HG02938 (cell line): ENCODE measurements around the gene SNX9.
"Not testable (repeated sequence)": the region's sequence is repeated elsewhere in the genome, so short reads cannot be mapped to it uniquely, and the experiment has no call there.

Experiments used
- ATAC-seq: cut with Tn5 transposase; IDR thresholded peaks from one replicate; pipeline ENCODE4 v1.9.1; 2021; ENCODE audit warnings: mild to moderate bottlenecking, moderate library complexity; ENCODE audit not compliant: unreplicated experiment

SNX9 gene

DNA sequence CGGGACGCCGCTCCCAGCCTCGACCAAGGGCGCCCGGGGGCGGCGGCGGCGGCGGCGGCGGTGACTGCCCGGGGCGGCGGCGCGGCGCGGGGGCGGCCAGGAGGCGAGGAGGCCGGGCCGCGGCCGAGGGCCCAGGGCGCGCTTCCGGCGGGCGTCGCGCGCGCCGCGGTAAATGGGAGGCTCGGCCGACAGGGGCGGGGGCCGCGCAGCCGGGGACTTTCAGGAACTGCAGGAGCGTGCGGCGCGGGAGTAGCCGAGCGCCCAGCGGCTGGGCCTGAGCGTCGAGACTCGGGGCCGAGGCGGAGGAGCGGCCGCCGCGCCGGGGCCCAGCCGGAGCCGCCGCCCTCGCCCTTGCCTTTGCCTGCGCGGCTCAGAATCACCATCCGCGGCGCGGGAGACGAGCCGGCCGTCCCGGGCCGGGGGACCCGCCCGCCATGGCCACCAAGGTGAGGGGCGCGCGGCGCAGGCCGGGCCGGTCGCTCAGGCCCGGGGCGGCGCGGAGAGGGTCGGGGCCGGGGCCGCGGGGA, at the start of gene SNX9:
Gene SNX9 (plus strand): TSS at position 246 of the 527 bp plus-strand sequence. CDS start 189 bp downstream, at position 435.
- ATAC-seq, result peak; percentile 60

- ATAC-seq, result no peak
Observed at GRCh38 chr6:157773248-157773773, 49.7 kb upstream of the SNX9 start.

- no peak for ATAC-seq
Observed at GRCh38 chr6:157774153-157775135, 48.6 kb upstream of the SNX9 start.

DNA sequence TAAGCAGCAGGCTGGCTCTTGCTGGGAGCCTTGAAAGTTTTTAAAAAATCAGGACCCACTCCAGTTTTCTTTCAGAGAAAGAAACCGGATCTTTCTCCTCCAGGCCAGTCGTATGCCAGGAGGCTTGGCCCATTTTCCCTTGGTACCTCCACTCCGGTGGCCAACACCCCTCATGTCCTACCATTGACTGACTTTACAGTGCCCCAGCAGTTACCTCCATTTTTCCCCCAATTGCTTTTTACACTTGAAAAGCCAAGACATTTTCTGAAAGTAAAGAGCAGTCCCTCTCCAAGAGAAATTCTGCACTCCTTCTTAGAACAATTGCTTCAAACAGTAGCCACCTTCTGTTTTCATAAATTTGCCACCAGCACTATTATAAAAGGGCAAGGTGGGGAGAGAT, 47.7 kb upstream of the SNX9 start:
- ATAC-seq, result no peak

DNA sequence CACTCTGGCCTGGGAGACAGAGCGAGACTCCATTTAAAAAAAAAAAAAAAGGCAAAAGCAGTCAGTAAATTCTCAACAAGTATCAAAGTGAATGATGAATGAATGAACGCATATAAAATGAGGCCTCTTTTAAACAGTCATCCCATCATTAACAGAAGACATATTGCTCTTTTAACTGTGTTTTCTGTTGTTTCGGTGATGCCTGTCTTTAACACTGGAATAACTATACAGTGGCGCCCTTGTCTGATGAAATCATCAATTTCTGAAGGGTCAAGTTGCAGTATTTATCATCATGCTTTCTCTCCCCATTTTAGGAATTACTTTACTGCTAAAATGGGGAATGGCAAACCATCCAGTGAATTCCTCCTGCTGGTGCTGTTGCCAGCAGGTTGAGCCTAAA, 45.7 kb upstream of the SNX9 start:
- ATAC-seq, result no peak

DNA sequence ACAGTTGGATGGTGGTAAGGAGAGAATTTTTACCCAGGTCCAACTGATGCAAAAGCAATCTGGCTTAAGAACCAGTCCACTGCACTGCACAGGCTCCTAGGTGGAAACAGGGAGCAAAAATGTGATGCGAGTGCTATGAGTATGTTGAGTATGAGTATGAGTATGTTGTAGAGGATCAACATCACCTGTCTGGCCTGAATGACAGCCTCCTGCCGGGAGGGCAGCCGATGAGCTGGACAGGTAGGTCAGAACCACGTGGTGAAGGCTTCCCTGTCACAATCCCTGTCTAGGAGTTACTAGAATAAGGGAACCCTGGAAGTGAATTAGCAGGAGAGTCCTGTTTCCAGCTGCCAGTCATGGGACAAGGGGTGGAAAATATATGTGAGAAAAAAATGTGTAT, 44.3 kb upstream of the SNX9 start:
- ATAC-seq, result no peak

DNA sequence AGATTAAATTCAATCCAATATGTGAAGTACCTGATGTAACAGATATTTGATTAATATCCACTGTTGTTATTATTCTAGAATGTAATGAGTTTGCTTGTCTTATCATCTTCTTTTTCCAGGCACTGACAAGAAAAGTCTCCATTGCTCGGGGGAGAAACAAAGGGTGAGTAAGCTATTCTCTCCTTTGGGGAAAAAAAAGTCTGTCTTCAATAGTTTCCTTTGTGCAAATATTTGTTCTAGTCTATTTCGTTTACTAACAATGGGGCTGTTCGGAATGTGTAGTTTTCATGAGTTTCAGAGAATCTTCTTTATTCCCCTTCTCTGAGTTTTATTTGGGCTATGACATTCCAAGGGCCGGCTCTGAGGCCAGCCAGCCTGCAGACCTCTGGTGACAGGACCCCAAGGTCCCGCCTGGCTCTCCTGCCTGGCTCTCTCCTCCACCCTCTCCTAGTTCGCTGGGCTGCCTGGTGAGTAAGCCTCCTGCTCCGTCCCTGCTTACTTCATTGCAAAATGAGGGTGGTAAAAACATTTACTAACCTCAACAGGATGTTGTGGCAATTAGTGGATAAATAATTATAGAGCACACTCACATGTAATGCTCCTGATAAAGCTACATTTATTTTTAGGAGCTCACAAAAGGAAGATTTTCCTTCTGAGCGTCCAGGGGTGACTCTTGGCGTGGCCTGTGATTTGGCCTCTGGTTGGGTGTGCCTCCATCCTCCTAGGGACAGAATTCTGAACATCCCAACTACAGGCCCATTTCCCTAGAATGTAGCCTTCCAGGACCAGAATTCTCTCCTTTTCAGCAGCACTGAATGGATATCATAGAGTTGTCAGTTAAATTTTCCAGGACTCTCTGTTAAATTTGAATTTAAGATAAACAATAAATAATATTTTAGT, 43.1 kb upstream of the SNX9 start:
- no peak for ATAC-seq

DNA sequence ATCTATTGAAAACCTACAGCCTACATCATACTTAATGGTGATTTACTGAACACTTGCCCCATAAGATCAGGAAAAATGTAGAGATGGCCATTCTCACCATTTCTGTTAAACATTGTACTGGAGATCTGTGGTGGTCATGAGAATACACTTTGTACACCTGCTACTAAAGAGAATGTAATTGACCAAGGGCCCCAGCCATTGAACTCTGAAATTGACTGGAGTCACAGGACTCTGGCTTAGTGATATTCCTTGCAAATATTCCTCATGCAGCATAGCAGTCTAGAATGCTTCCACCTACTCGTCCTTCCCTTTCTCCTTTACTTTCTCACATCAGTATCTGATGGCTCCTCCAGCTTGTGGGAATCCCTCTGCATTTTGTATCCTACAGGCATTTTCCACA, 37.4 kb upstream of the SNX9 start:
- ATAC-seq, result no peak

GRCh38 chr6:157786221-157786620, 36.8 kb upstream of the SNX9 start:
- no peak for ATAC-seq

- ATAC-seq, result no peak
Observed at GRCh38 chr6:157787080-157787479, 36.0 kb upstream of the SNX9 start.

DNA sequence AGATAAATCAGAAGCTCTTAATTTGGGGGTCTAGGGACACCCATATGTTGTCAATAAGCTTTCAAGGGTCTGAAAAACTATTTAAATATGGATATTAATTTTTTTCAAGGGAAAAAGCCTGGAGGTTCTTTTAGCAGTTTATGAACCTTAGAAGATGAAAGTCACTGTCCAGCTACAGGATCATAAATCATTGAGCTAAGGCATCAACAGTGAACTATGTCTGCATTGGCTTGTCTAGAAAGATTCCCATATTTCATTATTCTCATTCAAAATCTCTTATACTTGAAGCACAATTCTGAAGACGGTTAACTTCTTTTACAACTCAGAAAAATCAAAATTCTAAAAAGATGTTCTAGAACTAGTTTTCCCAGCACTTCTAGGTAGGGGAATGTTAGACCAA, 34.9 kb upstream of the SNX9 start:
- ATAC-seq, result no peak

- ATAC-seq, result no peak
Observed at GRCh38 chr6:157789297-157789696, 33.7 kb upstream of the SNX9 start.

- no peak for ATAC-seq
Observed at GRCh38 chr6:157789861-157790260, 33.2 kb upstream of the SNX9 start.

DNA sequence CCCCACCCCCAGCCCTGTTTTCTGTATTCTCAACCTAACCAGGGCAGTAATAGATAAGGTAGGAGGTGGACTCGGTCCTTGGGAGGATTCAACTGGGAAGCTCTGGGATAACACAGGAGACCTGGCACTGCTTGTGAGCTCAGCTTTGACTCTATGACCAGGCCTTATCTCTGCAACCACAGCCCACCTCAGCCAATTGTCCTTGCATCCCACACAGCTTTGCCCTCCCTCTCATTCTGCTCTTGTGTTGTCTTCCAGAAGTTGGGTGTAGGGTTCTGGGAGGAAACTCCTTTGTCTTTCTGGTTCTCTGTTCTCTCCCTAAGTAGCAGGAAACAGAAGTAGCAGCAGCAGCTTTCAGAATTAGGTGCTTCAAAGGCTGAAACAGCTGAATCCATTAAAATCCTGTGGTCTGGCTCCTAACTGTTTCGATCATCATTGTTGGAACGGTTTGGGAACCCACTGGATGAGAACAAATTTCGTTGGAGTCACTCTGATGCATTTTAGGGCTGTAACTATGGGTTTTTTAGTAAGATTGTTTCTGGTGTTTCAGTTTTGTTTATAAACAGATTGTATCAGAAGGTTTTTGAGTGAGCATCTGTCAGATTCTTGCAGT, 32.4 kb upstream of the SNX9 start:
- ATAC-seq, result no peak

DNA sequence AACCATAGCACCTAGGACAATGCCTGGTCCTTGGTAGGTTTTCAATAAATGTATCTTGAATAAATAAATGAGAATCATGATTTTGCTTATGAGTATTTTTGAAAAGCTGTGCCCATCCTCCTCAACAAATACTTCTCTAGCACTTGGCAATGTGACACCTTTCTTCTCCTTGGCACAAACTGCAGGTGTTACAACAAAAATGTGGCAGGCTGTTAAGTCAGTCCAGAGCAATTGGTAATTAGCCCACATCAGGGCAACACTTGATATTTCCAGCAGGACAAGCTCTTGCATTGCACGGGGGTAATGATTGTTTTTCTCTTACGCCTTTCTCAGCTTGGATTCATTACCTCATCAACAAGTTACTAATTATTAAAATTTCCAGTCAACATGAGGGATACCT, 31.6 kb upstream of the SNX9 start:
- ATAC-seq, result no peak

GRCh38 chr6:157792671-157793070, 30.4 kb upstream of the SNX9 start:
- no peak for ATAC-seq

- not testable (repeated sequence) for ATAC-seq
Observed at GRCh38 chr6:157794012-157794411, 29.0 kb upstream of the SNX9 start.

- no peak for ATAC-seq
Observed at GRCh38 chr6:157795841-157796240, 27.2 kb upstream of the SNX9 start.

DNA sequence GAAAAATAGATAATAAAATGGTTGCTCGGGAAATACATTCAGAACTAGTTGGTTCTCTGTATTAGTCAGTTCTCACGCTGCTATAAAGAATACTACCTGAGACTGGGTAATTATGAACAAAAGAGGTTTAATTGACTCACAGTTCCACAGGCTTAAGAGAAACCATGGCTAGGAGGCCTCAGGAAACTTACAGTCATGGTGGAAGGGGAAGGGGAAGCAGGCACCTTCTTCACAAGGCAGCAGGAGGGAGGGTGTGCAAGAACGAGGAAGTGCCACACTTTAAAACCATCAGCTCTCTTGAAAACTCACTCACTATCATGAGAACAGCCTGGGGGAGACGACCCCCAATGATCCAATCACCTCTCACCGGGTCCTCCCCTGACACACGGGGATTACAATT, 24.2 kb upstream of the SNX9 start:
- no peak for ATAC-seq

- ATAC-seq, result not testable (repeated sequence)
Observed at GRCh38 chr6:157799561-157799960, 23.5 kb upstream of the SNX9 start.
